Left ventricle myocardium inferior (tissue), 1 donor: ENCODE data around the gene PWWP2B. TPM values are rescaled to one million over a fixed set of nuclear protein-coding genes. Genes with fewer than 3 reads are reported as not detected.

Experiments used
- DNase-seq: peaks from one replicate; pipeline ENCODE4 v3.0.0-alpha.2; 2020
- H3K27ac ChIP-seq: fragments of 200-600 bp; replicated peaks from 2 replicates; pipeline ENCODE4 v1.8.0; 2021
- H3K27me3 ChIP-seq: fragments of 200-600 bp; 2 replicates; pipeline ENCODE4 v1.8.0; 2021; ENCODE audit warnings: low read depth
- H3K36me3 ChIP-seq: fragments of 200-600 bp; 2 replicates; pipeline ENCODE4 v1.8.0; 2021
- H3K4me1 ChIP-seq: fragments of 200-600 bp; 2 replicates; pipeline ENCODE4 v1.8.0; 2021
- H3K4me3 ChIP-seq: fragments of 200-600 bp; 2 replicates; pipeline ENCODE4 v1.8.0; 2021; ENCODE audit warnings: mild to moderate bottlenecking, moderate library complexity
- H3K9me3 ChIP-seq: fragments of 200-600 bp; replicated peaks from 2 replicates; pipeline ENCODE4 v1.8.0; 2021
- CTCF ChIP-seq: fragments of 200-600 bp; IDR thresholded peaks from 2 replicates; pipeline ENCODE4 v1.8.0; 2021; ENCODE audit warnings: antibody characterized with exemption, mild to moderate bottlenecking, borderline replicate concordance
- intact Hi-C: fragments of 100-400 bp; cut with micrococcal nuclease; formaldehyde crosslinking; loops from one replicate; pipeline ENCODE4 v1.11.0; 2022
- total RNA-seq: library from RNA; stranded (reverse); fragmentation: NEBNext Ultra II Directional; extraction: Animal tissue kit (Norgen Biotek cat#: 25700); gene quantifications from one replicate; pipeline ENCODE4 v1.2.1, GENCODE V29; 2021
- donor health status: DM: no; HTN: yes; CAD: no; lungs with severe emphysema.

PWWP2B gene
- total RNA-seq, 1 donor from 2014 or later: 17.2 TPM

DNA sequence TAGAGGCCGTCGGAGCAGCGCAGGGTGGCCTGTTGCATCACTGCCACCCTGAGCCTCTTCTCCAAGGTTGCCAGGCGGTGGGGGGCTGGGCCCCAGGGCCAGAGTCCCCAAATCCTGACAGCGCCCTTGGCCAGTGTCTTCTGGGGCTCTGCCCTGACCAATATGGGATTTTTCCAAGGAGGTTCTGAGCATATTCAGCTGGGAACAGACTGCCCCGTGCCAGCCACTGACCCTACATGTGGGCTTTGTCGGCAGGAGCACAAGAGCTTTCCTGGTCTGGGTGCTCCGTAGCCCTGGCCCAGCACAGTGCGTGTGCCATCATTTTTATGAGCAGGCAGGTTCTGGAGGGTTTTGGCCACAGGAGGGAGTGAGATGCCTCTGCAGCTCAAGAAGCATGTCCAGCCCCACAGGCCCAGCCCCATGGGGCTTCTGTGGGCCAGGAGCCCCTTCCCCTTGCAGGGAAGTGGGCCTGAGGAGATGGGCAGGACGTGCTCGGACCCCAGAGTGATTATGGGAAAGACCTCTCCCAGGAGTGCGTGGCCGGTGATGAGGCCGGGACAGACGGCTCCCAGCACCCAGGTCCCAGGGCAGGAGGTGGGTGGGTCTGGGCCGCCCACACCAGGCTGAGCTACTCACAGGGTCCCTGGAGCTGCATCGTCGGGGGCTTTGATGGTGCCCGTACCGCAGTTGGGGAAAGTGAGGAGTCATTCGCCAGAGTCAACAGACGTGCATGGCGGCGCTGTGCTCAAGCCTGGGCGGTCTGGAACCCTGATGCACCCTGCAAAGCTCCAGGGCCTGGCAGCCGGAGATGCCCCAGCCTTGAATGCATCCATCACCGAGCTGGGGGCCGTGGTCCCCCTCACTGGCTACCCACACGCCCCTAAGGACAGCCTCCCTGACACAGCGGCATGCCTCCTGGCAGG is 66.6 kb downstream of the PWWP2B start:
- intact Hi-C loops: no loop called here
- Histone ChIP-seq H3K27me3 (no peaks in the 10 kb centered on the region), H3K4me3 (peak overlapping the region; percentile 43), H3K9me3 (no peaks in the 10 kb centered on the region), H3K27ac (peak overlapping the region; percentile 98), H3K4me1 (peaks cover 76% of the 10 kb centered on the region), H3K36me3 (no peaks in the 10 kb centered on the region)
- no peak for DNase-seq
- TF ChIP-seq CTCF: peak; percentile 59

DNA sequence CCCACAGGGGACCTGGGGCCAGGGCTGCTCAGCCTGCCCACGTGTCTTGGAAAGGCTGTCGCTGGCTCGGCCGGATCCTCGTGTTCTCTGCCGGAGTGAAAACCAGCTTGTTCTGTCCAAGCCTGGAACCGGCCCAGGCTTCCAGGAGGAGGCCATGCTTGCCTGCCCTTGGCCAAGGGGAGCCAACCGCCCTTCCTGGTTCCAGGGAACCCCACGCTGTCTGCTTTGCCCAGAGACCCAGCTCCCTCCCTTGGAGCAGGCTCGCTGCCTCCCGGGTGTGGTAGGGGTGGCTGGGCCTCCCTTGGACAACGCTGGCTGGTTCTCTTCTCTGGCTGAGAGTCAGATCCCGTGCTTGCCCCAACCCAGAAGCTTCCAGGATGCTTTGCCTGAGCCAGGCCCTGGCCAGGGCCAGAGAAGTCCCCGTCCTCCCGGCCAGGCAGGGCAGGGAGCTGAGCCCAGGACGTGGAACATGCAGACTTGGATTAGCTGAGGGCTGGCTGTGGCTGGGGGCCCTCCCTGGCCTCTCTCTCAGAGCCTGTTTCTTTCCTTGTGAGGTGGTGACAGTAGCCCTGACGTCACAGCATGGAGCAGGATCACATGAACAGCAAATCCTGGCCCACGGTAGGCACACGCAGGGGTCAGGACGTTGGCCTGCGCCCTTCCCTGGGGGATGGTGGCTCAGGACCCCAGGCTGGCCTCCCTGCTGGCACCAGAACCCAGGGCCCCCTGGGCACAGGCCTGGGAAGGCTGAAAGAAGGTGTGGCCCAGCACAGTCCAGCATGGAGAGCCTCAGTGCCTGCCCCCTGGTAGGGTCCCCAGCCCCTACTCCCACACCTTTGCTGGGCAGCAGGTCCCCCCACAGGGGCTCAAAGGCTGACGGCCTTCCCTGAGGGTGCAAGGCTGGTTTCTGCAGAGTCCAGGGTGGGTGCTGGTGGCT is 67.5 kb downstream of the PWWP2B start:
- H3K4me1 ChIP-seq: peaks cover 82% of the 10 kb centered on the region

GRCh38 chr10:132465193-132465888 is 68.3 kb downstream of the PWWP2B start:
- Histone ChIP-seq H3K4me3 (peak overlapping the region; percentile 43), H3K4me1 (peaks cover 87% of the 10 kb centered on the region), H3K9me3 (no peaks in the 10 kb centered on the region), H3K36me3 (no peaks in the 10 kb centered on the region), H3K27ac (peak overlapping the region; percentile 98), H3K27me3 (no peaks in the 10 kb centered on the region)
- intact Hi-C loops: no loop called here
- no peak for DNase-seq
- no peak for TF ChIP-seq CTCF

More for the DNA sequence above, 67.5 kb downstream of the PWWP2B start:
- H3K9me3 ChIP-seq: no peaks in the 10 kb centered on the region
- peak overlapping the region; percentile 43 for H3K4me3 ChIP-seq
- H3K27ac ChIP-seq: peak overlapping the region; percentile 98
- no peak for TF ChIP-seq CTCF
- no peaks in the 10 kb centered on the region for H3K36me3 ChIP-seq
- no peaks in the 10 kb centered on the region for H3K27me3 ChIP-seq
- intact Hi-C loops: no loop called here
- peak; percentile 90 for DNase-seq

DNA sequence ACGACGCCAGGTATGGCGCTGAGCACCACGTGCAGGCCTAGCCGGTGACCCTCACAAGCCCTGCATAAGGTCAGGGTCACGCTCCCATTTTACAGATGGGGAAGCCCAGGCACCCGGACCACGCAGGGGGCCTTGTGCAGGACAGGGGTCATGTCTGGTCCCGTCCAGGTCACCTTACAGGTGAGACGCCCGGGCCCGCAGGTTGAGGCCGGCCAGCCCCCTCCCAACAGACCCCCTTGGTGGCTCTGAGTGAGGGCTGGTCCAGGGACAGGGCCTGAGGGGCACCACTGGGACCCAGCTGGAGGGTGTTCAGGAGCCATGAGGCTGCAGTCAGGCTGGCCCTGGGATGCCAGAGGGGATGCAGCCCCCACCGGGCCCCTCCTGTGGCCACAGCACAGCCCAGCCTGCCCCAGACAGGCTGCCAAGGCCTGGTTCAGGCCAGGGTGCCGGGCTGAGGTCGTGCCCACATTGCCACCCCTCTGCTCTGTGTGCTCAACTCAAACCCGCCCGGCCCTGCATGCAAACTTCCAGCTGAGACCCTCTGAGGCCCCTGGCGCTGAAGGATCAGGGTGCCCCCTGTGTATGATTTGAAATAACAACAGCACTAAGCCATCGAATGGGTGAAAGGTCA is 69.0 kb downstream of the PWWP2B start:
- peak overlapping the region; percentile 98 for H3K27ac ChIP-seq
- intact Hi-C loops: no loop called here
- no peaks in the 10 kb centered on the region for H3K36me3 ChIP-seq
- H3K4me1 ChIP-seq: peaks cover 82% of the 10 kb centered on the region
- no peaks in the 10 kb centered on the region for H3K9me3 ChIP-seq
- no peak overlapping the region for H3K4me3 ChIP-seq
- H3K27me3 ChIP-seq: no peaks in the 10 kb centered on the region
- TF ChIP-seq CTCF: no peak
- DNase-seq: peak; percentile 12
